Choroid plexus epithelial cell (primary cell): Measurements from ENCODE around the gene ETS1.

Experiments used
- DNase-seq: peaks from one replicate; pipeline ENCODE4 v3.0.0-alpha.2; 2010; ENCODE audit warnings: low read depth
- H3K4me3 ChIP-seq: 2 replicates; pipeline ENCODE4 v1.5.1; 2011; ENCODE audit warnings: low read depth, mild to moderate bottlenecking, control low read depth, low read length, moderate library complexity
- CTCF ChIP-seq: conservative IDR thresholded peaks from 2 replicates; pipeline ENCODE4 v1.5.1; 2011; ENCODE audit warnings: low read depth, mild to moderate bottlenecking, control low read depth, inconsistent platforms, low read length, moderate library complexity

Gene ETS1

GRCh38 chr11:128551611-128552335 is 35.6 kb downstream of the ETS1 start:
- no peak for TF ChIP-seq CTCF
- H3K4me3 ChIP-seq = no peak overlapping the region
- DNase-seq = no peak

- H3K4me3 ChIP-seq = no peak overlapping the region
- DNase-seq = no peak
- no peak for TF ChIP-seq CTCF
Observed at GRCh38 chr11:128551058-128551457, 36.3 kb downstream of the ETS1 start.

- DNase-seq = no peak
- no peak for TF ChIP-seq CTCF
- no peak overlapping the region for H3K4me3 ChIP-seq
Observed at GRCh38 chr11:128550261-128550821, 37.0 kb downstream of the ETS1 start.

GRCh38 chr11:128549256-128549944 is 38.0 kb downstream of the ETS1 start:
- H3K4me3 ChIP-seq = peak overlapping the region; percentile 52
- peak; percentile 73 for DNase-seq
- TF ChIP-seq CTCF = no peak

- peak; percentile 31 for TF ChIP-seq CTCF
- peak; percentile 56 for DNase-seq
- peak overlapping the region; percentile 52 for H3K4me3 ChIP-seq
Observed at GRCh38 chr11:128548649-128549255, 38.6 kb downstream of the ETS1 start.

- H3K4me3 ChIP-seq = peak overlapping the region; percentile 52
- DNase-seq = no peak
- TF ChIP-seq CTCF = no peak
Observed at GRCh38 chr11:128547946-128548648, 39.3 kb downstream of the ETS1 start.
